ENCODE results near the gene KATNBL1. TPM values are rescaled to one million over a fixed set of nuclear protein-coding genes. Genes with fewer than 3 reads are reported as not detected.
A peak's percentile ranks its signal among the peaks of the same experiment; 100 is the strongest.

Gene KATNBL1
- total RNA-seq, 2 donors from 2014 or later = 23.8 to 26.2 TPM

GRCh38 chr15:34099914-34100313 is 110.0 kb downstream of the KATNBL1 start:
- Mint-ChIP-seq H3K27ac (peak overlapping the region; percentile 72), H3K36me3 (ENCODE audit: low read depth) (peaks cover 3% of the 10 kb centered on the region), H3K27me3 (no peaks in the 10 kb centered on the region), H3K4me3 (peak overlapping the region; percentile 39), H3K4me1 (peaks cover 27% of the 10 kb centered on the region)
- DNase-seq (no peak), ATAC-seq (no peak)
- no peaks in the 10 kb centered on the region for H3K9me3 ChIP-seq (ENCODE audit: control insufficient read depth, low read length, poor library complexity, severe bottlenecking)

Other genes starting within 250 kb of the KATNBL1 start
- not detected for gene CHRM5, start 241.6 kb downstream of the KATNBL1 start, total RNA-seq
- 1 to 10 TPM; 7.0 to 8.9 TPM for gene AVEN, start 170.9 kb downstream of the KATNBL1 start, total RNA-seq
- 10 to 100 TPM; 43.0 to 50.4 TPM for gene EMC7, start 108.2 kb downstream of the KATNBL1 start, total RNA-seq
- 1 to 10 TPM; 2.8 to 3.3 TPM for gene PGBD4, start 108.0 kb downstream of the KATNBL1 start, total RNA-seq
- gene EMC4, start 14.9 kb upstream of the KATNBL1 start, total RNA-seq = 10 to 100 TPM; 70.8 to 83.8 TPM
- 10 to 100 TPM; 57.9 to 69.2 TPM for gene SLC12A6, start 127.7 kb upstream of the KATNBL1 start, total RNA-seq
- 10 to 100 TPM; 40.8 to 52.8 TPM for gene NOP10, start 133.0 kb upstream of the KATNBL1 start, total RNA-seq
- gene NUTM1, start 133.2 kb upstream of the KATNBL1 start, total RNA-seq = not detected
- gene LPCAT4, start 157.1 kb upstream of the KATNBL1 start, total RNA-seq = 10 to 100 TPM; 93.2 to 99.0 TPM
- 100 to 1,000 TPM; 210 to 223 TPM for gene GOLGA8A, start 227.7 kb upstream of the KATNBL1 start, total RNA-seq